Endodermal cell (in vitro differentiated cells): Measurements from ENCODE around the gene PDE4A. TPM values are rescaled to one million over a fixed set of nuclear protein-coding genes. Genes with fewer than 3 reads are reported as not detected.
A peak's percentile ranks its signal among the peaks of the same experiment; 100 is the strongest.

Source experiments
- DNase-seq: peaks from one replicate; pipeline ENCODE4 v3.0.0-alpha.2; 2017
- H3K27ac ChIP-seq: 2 replicates; pipeline ENCODE4 v1.5.1; 2013; ENCODE audit warnings: mild to moderate bottlenecking, low read depth, low read length, moderate library complexity
- H3K27me3 ChIP-seq: 2 replicates; pipeline ENCODE4 v1.6.1; 2013; ENCODE audit warnings: mild to moderate bottlenecking, low read length, moderate library complexity; ENCODE audit not compliant: insufficient read depth, control insufficient read depth, poor library complexity, severe bottlenecking
- H3K36me3 ChIP-seq: 2 replicates; pipeline ENCODE4 v1.7.0; 2013; ENCODE audit warnings: mild to moderate bottlenecking, low read length, moderate library complexity; ENCODE audit not compliant: control insufficient read depth, insufficient read depth
- H3K4me1 ChIP-seq: one replicate; pipeline ENCODE4 v1.7.0; 2013; ENCODE audit warnings: low read length; ENCODE audit not compliant: control insufficient read depth, insufficient read depth
- H3K4me3 ChIP-seq: 2 replicates; pipeline ENCODE4 v1.5.1; 2013; ENCODE audit warnings: mild to moderate bottlenecking, low read length, moderate library complexity
- H3K9ac ChIP-seq: 2 replicates; pipeline ENCODE4 v1.6.1; 2013; ENCODE audit warnings: mild to moderate bottlenecking, low read length, moderate library complexity; ENCODE audit not compliant: poor library complexity, severe bottlenecking; ENCODE audit errors: extremely low read depth
- H3K9me3 ChIP-seq: 2 replicates; pipeline ENCODE4 v1.6.1; 2013; ENCODE audit warnings: mild to moderate bottlenecking, low read length, moderate library complexity; ENCODE audit not compliant: control insufficient read depth
- H3K27ac Mint-ChIP-seq: 2 replicates; pipeline ENCODE4 v1.8.0; 2020; ENCODE audit warnings: mixed read lengths
- H3K27me3 Mint-ChIP-seq: 2 replicates; pipeline ENCODE4 v1.8.0; 2021; ENCODE audit warnings: mild to moderate bottlenecking, mixed read lengths; ENCODE audit not compliant: insufficient read depth
- H3K36me3 Mint-ChIP-seq: 2 replicates; pipeline ENCODE4 v1.8.0; 2020; ENCODE audit warnings: low read depth, mixed read lengths
- H3K4me1 Mint-ChIP-seq: 2 replicates; pipeline ENCODE4 v1.8.0; 2020; ENCODE audit warnings: mixed read lengths
- H3K4me3 Mint-ChIP-seq: 2 replicates; pipeline ENCODE4 v1.8.0; 2020; ENCODE audit warnings: mild to moderate bottlenecking, moderate library complexity, mixed read lengths
- H3K9me3 Mint-ChIP-seq: 2 replicates; pipeline ENCODE4 v1.8.0; 2020; ENCODE audit warnings: mild to moderate bottlenecking, mixed read lengths
- WGBS, 2 experiments: methylation state at CpG; one replicate each; pipeline versions ENCODE4 v1.1.5 to v1.1.7; 2013; ENCODE audit warnings: missing lambda C conversion rate in 2 of 2, mixed read lengths in 1 of 2; ENCODE audit not compliant: insufficient coverage in 1 of 2, insufficient read length in 1 of 2; 5-methylcytosine and 5-hydroxymethylcytosine counted together
- total RNA-seq, 2 donors: library from RNA; stranded (reverse); fragmentation: NEBNext Ultra II Directional in 1 of 2; extraction: Animal tissue kit (Norgen Biotek cat#: 25700) in 1 of 2; gene quantifications; 2 replicates in 1 of 2; 3 replicates in 1 of 2; pipeline ENCODE4 v1.2.1, GENCODE V29; 2021
- TF ChIP-seq, protein P1 (sequence below): fragments of 200-600 bp; sonication (generic); conservative IDR thresholded peaks from 2 replicates; pipeline ENCODE4 v1.5.0; 2021; ENCODE audit warnings: antibody characterized with exemption, mild to moderate bottlenecking

Gene PDE4A
- total RNA-seq, 2 donors from 2014 or later, result 1.7 to 2.6 TPM

DNA sequence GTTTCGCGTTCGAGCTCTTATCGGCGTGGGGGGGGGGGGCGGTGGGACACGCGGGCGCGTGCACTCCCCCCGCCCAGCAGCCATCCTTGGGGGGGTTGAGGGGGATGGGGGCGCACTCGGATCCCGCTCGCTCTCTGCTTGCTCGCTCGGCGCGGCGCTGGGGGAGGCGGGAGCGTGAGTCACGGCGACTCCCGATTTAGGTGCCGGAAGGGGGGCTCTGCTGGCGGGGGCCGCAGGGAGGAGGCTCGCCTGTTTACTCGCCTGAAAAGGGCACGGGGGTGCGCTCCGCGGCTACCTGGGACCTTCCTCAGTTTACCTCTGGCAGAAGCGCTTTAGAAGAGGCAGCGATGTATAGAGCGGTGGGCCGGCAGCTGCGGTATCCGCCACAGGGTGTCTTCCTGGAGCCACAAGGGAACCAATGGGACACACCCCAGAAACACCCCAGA lies 1.1 kb upstream of the PDE4A start:
- peaks cover 91% of the 10 kb centered on the region for H3K27me3 Mint-ChIP-seq
- no peak overlapping the region for H3K9ac ChIP-seq

DNA sequence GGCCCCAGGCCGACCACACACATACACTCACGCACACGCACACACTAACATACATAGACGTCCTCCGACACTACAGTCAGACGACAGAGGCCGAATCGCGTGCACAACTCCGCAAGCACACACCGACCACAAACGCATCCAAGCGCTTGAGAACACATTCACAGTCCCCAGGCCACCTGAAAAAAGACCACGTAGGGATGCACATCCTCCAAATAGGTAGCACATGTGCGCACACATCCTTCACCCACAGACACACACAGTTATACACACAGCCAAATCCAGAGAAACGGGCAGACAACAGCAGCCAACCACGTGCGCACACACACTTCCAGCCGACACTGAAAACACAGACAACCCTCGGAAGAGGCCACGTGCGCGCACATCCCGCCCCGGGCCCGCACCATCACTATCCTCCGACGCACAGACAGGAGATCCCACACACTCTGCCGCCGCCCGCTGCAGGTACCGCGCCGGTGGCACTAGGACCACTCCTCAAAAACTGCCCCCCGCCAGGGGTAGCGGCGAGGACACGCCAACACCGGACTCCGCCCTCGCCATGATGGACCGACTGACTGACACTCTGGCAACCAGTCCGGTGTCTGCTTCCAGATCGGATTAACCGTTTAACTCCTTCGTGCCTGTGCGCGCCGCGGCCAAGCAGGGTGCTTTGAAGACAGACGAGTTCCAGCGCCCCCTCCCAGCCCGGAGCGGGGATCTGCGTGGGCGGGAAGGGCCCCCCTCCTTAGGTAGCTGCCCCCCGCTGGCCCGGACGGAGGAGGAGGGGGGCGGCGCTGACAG lies 493 bp upstream of the PDE4A start:
- no peaks in the 10 kb centered on the region for H3K36me3 Mint-ChIP-seq
- no peak overlapping the region for H3K27ac ChIP-seq
- peak; percentile 98 for DNase-seq
- peak overlapping the region; percentile 74 for H3K4me3 ChIP-seq
- H3K36me3 ChIP-seq, result no peaks in the 10 kb centered on the region
- no peak overlapping the region for H3K9ac ChIP-seq
- H3K27ac Mint-ChIP-seq, result no peak overlapping the region
- H3K9me3 ChIP-seq, result no peaks in the 10 kb centered on the region
- TF ChIP-seq, protein P1, sequence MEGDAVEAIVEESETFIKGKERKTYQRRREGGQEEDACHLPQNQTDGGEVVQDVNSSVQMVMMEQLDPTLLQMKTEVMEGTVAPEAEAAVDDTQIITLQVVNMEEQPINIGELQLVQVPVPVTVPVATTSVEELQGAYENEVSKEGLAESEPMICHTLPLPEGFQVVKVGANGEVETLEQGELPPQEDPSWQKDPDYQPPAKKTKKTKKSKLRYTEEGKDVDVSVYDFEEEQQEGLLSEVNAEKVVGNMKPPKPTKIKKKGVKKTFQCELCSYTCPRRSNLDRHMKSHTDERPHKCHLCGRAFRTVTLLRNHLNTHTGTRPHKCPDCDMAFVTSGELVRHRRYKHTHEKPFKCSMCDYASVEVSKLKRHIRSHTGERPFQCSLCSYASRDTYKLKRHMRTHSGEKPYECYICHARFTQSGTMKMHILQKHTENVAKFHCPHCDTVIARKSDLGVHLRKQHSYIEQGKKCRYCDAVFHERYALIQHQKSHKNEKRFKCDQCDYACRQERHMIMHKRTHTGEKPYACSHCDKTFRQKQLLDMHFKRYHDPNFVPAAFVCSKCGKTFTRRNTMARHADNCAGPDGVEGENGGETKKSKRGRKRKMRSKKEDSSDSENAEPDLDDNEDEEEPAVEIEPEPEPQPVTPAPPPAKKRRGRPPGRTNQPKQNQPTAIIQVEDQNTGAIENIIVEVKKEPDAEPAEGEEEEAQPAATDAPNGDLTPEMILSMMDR, result no peak
- H3K4me1 ChIP-seq, result peaks cover 3% of the 10 kb centered on the region
- peak overlapping the region; percentile 51 for H3K4me3 Mint-ChIP-seq
- peaks cover 15% of the 10 kb centered on the region for H3K4me1 Mint-ChIP-seq
- H3K9me3 Mint-ChIP-seq, result peaks cover 3% of the 10 kb centered on the region
- WGBS, 2 experiments, result 0 to 1% methylated on average over 26 to 60 of the region's 61 CpGs
- peaks cover 97% of the 10 kb centered on the region for H3K27me3 ChIP-seq
- peaks cover 94% of the 10 kb centered on the region for H3K27me3 Mint-ChIP-seq

More for the DNA sequence above, 1.1 kb upstream of the PDE4A start:
- H3K9me3 Mint-ChIP-seq, result peaks cover 3% of the 10 kb centered on the region
- peak overlapping the region; percentile 51 for H3K4me3 Mint-ChIP-seq
- peak; percentile 75 for DNase-seq
- Histone ChIP-seq H3K27me3 (peaks cover 95% of the 10 kb centered on the region), H3K27ac (no peak overlapping the region), H3K36me3 (no peaks in the 10 kb centered on the region), H3K4me1 (peaks cover 3% of the 10 kb centered on the region), H3K4me3 (peak overlapping the region; percentile 74), H3K9me3 (no peaks in the 10 kb centered on the region)
- peaks cover 14% of the 10 kb centered on the region for H3K4me1 Mint-ChIP-seq
- no peaks in the 10 kb centered on the region for H3K36me3 Mint-ChIP-seq
- WGBS, 2 experiments, result 0 to 1% methylated on average over 13 to 29 of the region's 40 CpGs
- TF ChIP-seq, protein P1, result no peak
- no peak overlapping the region for H3K27ac Mint-ChIP-seq

- Mint-ChIP-seq H3K4me1 (peaks cover 15% of the 10 kb centered on the region), H3K4me3 (peak overlapping the region; percentile 32), H3K27ac (no peak overlapping the region), H3K27me3 (peaks cover 94% of the 10 kb centered on the region), H3K9me3 (peaks cover 3% of the 10 kb centered on the region), H3K36me3 (no peaks in the 10 kb centered on the region)
- Histone ChIP-seq H3K9me3 (no peaks in the 10 kb centered on the region), H3K4me3 (no peak overlapping the region), H3K4me1 (peaks cover 3% of the 10 kb centered on the region), H3K9ac (no peak overlapping the region), H3K27ac (no peak overlapping the region), H3K36me3 (no peaks in the 10 kb centered on the region), H3K27me3 (peaks cover 97% of the 10 kb centered on the region)
- TF ChIP-seq, protein P1, result peak; percentile 26
- WGBS, 2 experiments, result 20 to 33% methylated on average over 9 to 17 of the region's 17 CpGs
- DNase-seq, result no peak
These were observed 1.1 kb downstream of the PDE4A start for GRCh38 chr19:10421240-10422045.
